T-helper 1 cell treated with Interleukin-12 subunit alpha and Interleukin-12 subunit beta and Interleukin-4 antibody, amounts not matched to agents 30 μg/mL and 1 μg/mL, for 36 hours (primary cell): Measurements from ENCODE around the gene CCR3.
"Not testable (repeated sequence)": the region's sequence is repeated elsewhere in the genome, so short reads cannot be mapped to it uniquely, and the experiment has no call there.

Experiments used
- H3K27ac Mint-ChIP-seq: one replicate; pipeline ENCODE4 v1.8.0; 2021; ENCODE audit warnings: mild to moderate bottlenecking, mixed read lengths
- H3K27me3 Mint-ChIP-seq: one replicate; pipeline ENCODE4 v1.8.0; 2021; ENCODE audit warnings: low read depth, mixed read lengths
- H3K36me3 Mint-ChIP-seq: one replicate; pipeline ENCODE4 v1.8.0; 2021; ENCODE audit warnings: low read depth, mixed read lengths
- H3K4me1 Mint-ChIP-seq: one replicate; pipeline ENCODE4 v1.8.0; 2021; ENCODE audit warnings: low read depth, mixed read lengths
- H3K4me3 Mint-ChIP-seq: one replicate; pipeline ENCODE4 v1.8.0; 2021; ENCODE audit warnings: mild to moderate bottlenecking, moderate library complexity, mixed read lengths
- H3K9me3 Mint-ChIP-seq: one replicate; pipeline ENCODE4 v1.8.0; 2021; ENCODE audit warnings: mixed read lengths

CCR3 gene

GRCh38 chr3:46242120-46242519, at the start of gene CCR3:
CCR3 (plus strand) TSS chr3:46242460; CDS start chr3:46265159, 22,699 bp downstream.
- Mint-ChIP-seq H3K27ac (no peak within 1 kb of the TSS), H3K4me1 (peaks cover 10% of the 10 kb centered on the region), H3K27me3 (peaks cover 59% of the 10 kb centered on the region), H3K4me3 (no peak within 1 kb of the TSS), H3K36me3 (peaks cover 2% of the 10 kb centered on the region), H3K9me3 (no peaks in the 10 kb centered on the region)

GRCh38 chr3:46192939-46193338, 49.3 kb upstream of the CCR3 start:
- peaks cover 5% of the 10 kb centered on the region for H3K4me1 Mint-ChIP-seq
- H3K9me3 Mint-ChIP-seq: peaks cover 50% of the 10 kb centered on the region
- H3K27me3 Mint-ChIP-seq: peaks cover 12% of the 10 kb centered on the region
- H3K27ac Mint-ChIP-seq: no peak overlapping the region
- peaks cover 31% of the 10 kb centered on the region for H3K36me3 Mint-ChIP-seq
- no peak overlapping the region for H3K4me3 Mint-ChIP-seq

GRCh38 chr3:46193436-46193835, 48.8 kb upstream of the CCR3 start:
- peaks cover 2% of the 10 kb centered on the region for H3K4me1 Mint-ChIP-seq
- no peak overlapping the region for H3K4me3 Mint-ChIP-seq
- peaks cover 54% of the 10 kb centered on the region for H3K9me3 Mint-ChIP-seq
- peaks cover 32% of the 10 kb centered on the region for H3K36me3 Mint-ChIP-seq
- no peak overlapping the region for H3K27ac Mint-ChIP-seq
- H3K27me3 Mint-ChIP-seq: peaks cover 12% of the 10 kb centered on the region

- H3K4me3 Mint-ChIP-seq: no peak overlapping the region
- peaks cover 55% of the 10 kb centered on the region for H3K9me3 Mint-ChIP-seq
- H3K4me1 Mint-ChIP-seq: no peaks in the 10 kb centered on the region
- no peak overlapping the region for H3K27ac Mint-ChIP-seq
- H3K36me3 Mint-ChIP-seq: peaks cover 36% of the 10 kb centered on the region
- H3K27me3 Mint-ChIP-seq: peaks cover 12% of the 10 kb centered on the region
Observed at GRCh38 chr3:46194868-46195553, 47.2 kb upstream of the CCR3 start.

GRCh38 chr3:46196261-46196957, 45.9 kb upstream of the CCR3 start:
- Mint-ChIP-seq H3K4me1 (peaks cover 2% of the 10 kb centered on the region), H3K27ac (no peak overlapping the region), H3K27me3 (peaks cover 11% of the 10 kb centered on the region), H3K9me3 (peaks cover 48% of the 10 kb centered on the region), H3K36me3 (peaks cover 43% of the 10 kb centered on the region), H3K4me3 (no peak overlapping the region)

GRCh38 chr3:46200211-46200610, 42.0 kb upstream of the CCR3 start:
- Mint-ChIP-seq H3K27me3 (peaks cover 4% of the 10 kb centered on the region), H3K4me3 (no peak overlapping the region), H3K27ac (no peak overlapping the region), H3K36me3 (peaks cover 55% of the 10 kb centered on the region), H3K4me1 (peaks cover 21% of the 10 kb centered on the region), H3K9me3 (peaks cover 17% of the 10 kb centered on the region)

- H3K4me1 Mint-ChIP-seq: peaks cover 23% of the 10 kb centered on the region
- no peak overlapping the region for H3K4me3 Mint-ChIP-seq
- H3K36me3 Mint-ChIP-seq: peaks cover 57% of the 10 kb centered on the region
- H3K9me3 Mint-ChIP-seq: peaks cover 14% of the 10 kb centered on the region
- H3K27ac Mint-ChIP-seq: no peak overlapping the region
- H3K27me3 Mint-ChIP-seq: peaks cover 4% of the 10 kb centered on the region
Observed at GRCh38 chr3:46200790-46201189, 41.5 kb upstream of the CCR3 start.

GRCh38 chr3:46202535-46202934, 39.7 kb upstream of the CCR3 start:
- H3K9me3 Mint-ChIP-seq: peaks cover 7% of the 10 kb centered on the region
- H3K36me3 Mint-ChIP-seq: peaks cover 62% of the 10 kb centered on the region
- H3K4me1 Mint-ChIP-seq: peaks cover 35% of the 10 kb centered on the region
- H3K4me3 Mint-ChIP-seq: no peak overlapping the region
- no peak overlapping the region for H3K27ac Mint-ChIP-seq
- peaks cover 4% of the 10 kb centered on the region for H3K27me3 Mint-ChIP-seq

- peaks cover 60% of the 10 kb centered on the region for H3K36me3 Mint-ChIP-seq
- no peak overlapping the region for H3K27ac Mint-ChIP-seq
- H3K27me3 Mint-ChIP-seq: peaks cover 4% of the 10 kb centered on the region
- H3K9me3 Mint-ChIP-seq: no peaks in the 10 kb centered on the region
- H3K4me1 Mint-ChIP-seq: peaks cover 45% of the 10 kb centered on the region
- peak overlapping the region; percentile 30 for H3K4me3 Mint-ChIP-seq
Observed at GRCh38 chr3:46203681-46204080, 38.6 kb upstream of the CCR3 start.

- Mint-ChIP-seq H3K9me3 (no peaks in the 10 kb centered on the region), H3K27me3 (peaks cover 4% of the 10 kb centered on the region), H3K4me3 (peak overlapping the region; percentile 81), H3K27ac (peak overlapping the region; percentile 87), H3K4me1 (peaks cover 58% of the 10 kb centered on the region), H3K36me3 (peaks cover 54% of the 10 kb centered on the region)
Observed at GRCh38 chr3:46205286-46205960, 36.8 kb upstream of the CCR3 start.

- H3K9me3 Mint-ChIP-seq: no peaks in the 10 kb centered on the region
- H3K36me3 Mint-ChIP-seq: peaks cover 49% of the 10 kb centered on the region
- peak overlapping the region; percentile 87 for H3K27ac Mint-ChIP-seq
- peaks cover 4% of the 10 kb centered on the region for H3K27me3 Mint-ChIP-seq
- peak overlapping the region; percentile 81 for H3K4me3 Mint-ChIP-seq
- peaks cover 59% of the 10 kb centered on the region for H3K4me1 Mint-ChIP-seq
Observed at GRCh38 chr3:46206282-46207015, 35.8 kb upstream of the CCR3 start.

- H3K9me3 Mint-ChIP-seq, H3K27me3 Mint-ChIP-seq: not testable (repeated sequence)
- peaks cover 57% of the 10 kb centered on the region for H3K4me1 Mint-ChIP-seq
- peak overlapping the region; percentile 87 for H3K27ac Mint-ChIP-seq
- H3K36me3 Mint-ChIP-seq: peaks cover 42% of the 10 kb centered on the region
- peak overlapping the region; percentile 81 for H3K4me3 Mint-ChIP-seq
Observed at GRCh38 chr3:46207514-46207913, 34.7 kb upstream of the CCR3 start.

GRCh38 chr3:46208167-46208704, 34.0 kb upstream of the CCR3 start, which contains the start of gene CCR1:
CCR1 (minus strand) TSS chr3:46208313; CDS start chr3:46204313, 4,000 bp downstream.
- peak within 1 kb of the TSS; percentile 81 for H3K4me3 Mint-ChIP-seq
- H3K9me3 Mint-ChIP-seq: no peaks in the 10 kb centered on the region
- peak within 1 kb of the TSS; percentile 87 for H3K27ac Mint-ChIP-seq
- peaks cover 36% of the 10 kb centered on the region for H3K36me3 Mint-ChIP-seq
- H3K4me1 Mint-ChIP-seq: peaks cover 52% of the 10 kb centered on the region
- no peaks in the 10 kb centered on the region for H3K27me3 Mint-ChIP-seq

GRCh38 chr3:46209053-46209452, 33.2 kb upstream of the CCR3 start:
- H3K4me1 Mint-ChIP-seq: peaks cover 49% of the 10 kb centered on the region
- H3K27ac Mint-ChIP-seq: peak overlapping the region; percentile 87
- H3K9me3 Mint-ChIP-seq: no peaks in the 10 kb centered on the region
- H3K27me3 Mint-ChIP-seq: no peaks in the 10 kb centered on the region
- peaks cover 28% of the 10 kb centered on the region for H3K36me3 Mint-ChIP-seq
- no peak overlapping the region for H3K4me3 Mint-ChIP-seq
